CD4-positive, alpha-beta memory T cell (primary cell): ENCODE results near the gene NDUFAF7. TPM values are rescaled to one million over a fixed set of nuclear protein-coding genes. Genes with fewer than 3 reads are reported as not detected.
A peak's percentile ranks its signal among the peaks of the same experiment; 100 is the strongest.

ENCODE experiments used
- CTCF ChIA-PET: fragments of 350-600 bp; sonication (Branson Sonifier 250); formaldehyde crosslinking; loops from one replicate; lab custom pipeline; 2021; ENCODE audit warnings: inconsistent platforms; ENCODE audit not compliant: partially characterized antibody; lab: Charles Lee
- POLR2A ChIA-PET: fragments of 350-600 bp; sonication (Branson Sonifier 250); formaldehyde crosslinking; loops from one replicate; lab custom pipeline; 2021; ENCODE audit not compliant: partially characterized antibody; lab: Charles Lee
- DNase-seq, 5 donors: peaks; one replicate each; pipeline versions ENCODE4 v3.0.0 to v3.0.0-alpha.2; 2020 to 2022; ENCODE audit warnings: mixed read lengths in 1 of 5
- H3K27ac ChIP-seq: one replicate; pipeline ENCODE4 v1.7.0; 2013; ENCODE audit warnings: low read depth, low read length
- H3K27me3 ChIP-seq: 2 replicates; pipeline ENCODE4 v1.7.0; 2013; ENCODE audit warnings: mild to moderate bottlenecking, low read length, moderate library complexity; ENCODE audit not compliant: insufficient read depth
- H3K36me3 ChIP-seq: 2 replicates; pipeline ENCODE4 v1.7.0; 2013; ENCODE audit warnings: mild to moderate bottlenecking, low read length, moderate library complexity; ENCODE audit not compliant: insufficient read depth
- H3K4me1 ChIP-seq: 2 replicates; pipeline ENCODE4 v1.7.0; 2013; ENCODE audit warnings: mild to moderate bottlenecking, low read length, moderate library complexity; ENCODE audit not compliant: insufficient read depth
- H3K4me3 ChIP-seq, 2 donors: one replicate each; pipeline ENCODE4 v1.7.0; 2013; ENCODE audit warnings: low read length in 2 of 2, mild to moderate bottlenecking in 1 of 2
- H3K9me3 ChIP-seq, 2 donors: one replicate each; pipeline ENCODE4 v1.7.0; 2013; ENCODE audit warnings: low read length in 2 of 2, control low read depth in 1 of 2; ENCODE audit not compliant: control insufficient read depth in 1 of 2
- H3K27ac Mint-ChIP-seq, 7 donors: one replicate each; pipeline ENCODE4 v1.8.0; 2020 to 2021; ENCODE audit warnings: mixed read lengths in 7 of 7, mild to moderate bottlenecking in 6 of 7, inconsistent platforms in 3 of 7, moderate library complexity in 3 of 7
- H3K27me3 Mint-ChIP-seq, 2 donors: one replicate each; pipeline ENCODE4 v1.8.0; 2020 to 2021; ENCODE audit warnings: mixed read lengths in 2 of 2
- H3K36me3 Mint-ChIP-seq, 2 donors: one replicate each; pipeline ENCODE4 v1.8.0; 2020 to 2021; ENCODE audit warnings: mixed read lengths in 2 of 2, inconsistent platforms in 1 of 2, mild to moderate bottlenecking in 1 of 2
- H3K4me1 Mint-ChIP-seq, 4 donors: one replicate each; pipeline ENCODE4 v1.8.0; 2020 to 2021; ENCODE audit warnings: mixed read lengths in 4 of 4, mild to moderate bottlenecking in 1 of 4
- H3K4me3 Mint-ChIP-seq, 8 donors: one replicate each; pipeline ENCODE4 v1.8.0; 2020 to 2021; ENCODE audit warnings: mixed read lengths in 8 of 8, mild to moderate bottlenecking in 7 of 8, moderate library complexity in 6 of 8, inconsistent platforms in 3 of 8
- H3K9me3 Mint-ChIP-seq, 8 donors: one replicate each; pipeline ENCODE4 v1.8.0; 2020 to 2021; ENCODE audit warnings: mixed read lengths in 8 of 8, mild to moderate bottlenecking in 5 of 8, inconsistent platforms in 3 of 8, moderate library complexity in 1 of 8
- intact Hi-C: fragments of 100-400 bp; cut with micrococcal nuclease; formaldehyde crosslinking; loops from one replicate; pipeline ENCODE4 v1.15.1; 2023
- polyA plus RNA-seq, 2 donors: library from polyadenylated mRNA; unstranded; fragments of 300-500 nt; fragmentation: Illumina TruSeq; gene quantifications; one replicate each; pipeline ENCODE4 v1.2.3, GENCODE V29; 2021
- total RNA-seq, 2 experiments: library from RNA; stranded (reverse); gene quantifications; one replicate each; pipeline ENCODE4 v1.2.3, GENCODE V29; 2021

NDUFAF7 gene
- total and polyA plus RNA-seq, 4 experiments from 2014 or later, result 7.4 to 37.9 (median 23.4) TPM

DNA sequence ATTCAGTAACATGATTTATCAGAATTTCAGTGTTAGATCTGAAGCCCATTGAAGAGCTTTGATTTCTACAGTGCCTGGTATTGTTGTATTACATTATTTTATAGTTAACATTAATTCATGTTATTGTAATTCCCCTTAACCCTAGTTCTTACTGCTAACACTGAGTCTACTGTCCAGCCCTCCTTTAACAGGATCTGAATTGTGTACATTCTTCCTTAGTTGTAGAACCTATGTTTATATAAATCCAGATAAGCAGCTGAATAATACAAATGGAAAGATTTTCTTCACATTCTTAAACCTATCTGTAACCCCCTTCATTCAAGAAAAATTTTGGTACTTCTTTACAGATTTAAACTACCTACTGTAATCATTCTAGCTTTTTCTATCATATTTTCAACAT, 14.7 kb downstream of the NDUFAF7 start:
- H3K36me3 ChIP-seq, result peaks cover 54% of the 10 kb centered on the region
- H3K4me1 ChIP-seq, result peaks cover 22% of the 10 kb centered on the region
- intact Hi-C loops, result no loop called here
- ChIA-PET POLR2A (interaction anchor here (1.5 kb wide), 1 partner anchor 14 kb away, joined by 5 read pairs; the partner anchor contains the start of gene NDUFAF7), CTCF (no interaction called here)
- H3K9me3 ChIP-seq, result no peaks in the 10 kb centered on the region
- H3K27ac Mint-ChIP-seq, result peak overlapping the region in 2 of 7 donors; percentile 19 to 35
- peak overlapping the region in 1 of 8 donors; percentile 13 for H3K4me3 Mint-ChIP-seq
- DNase-seq, result no peak
- H3K4me1 Mint-ChIP-seq, result peaks cover 4 to 24% (median 20%) of the 10 kb centered on the region in 4 donors
- peaks cover 64 to 80% of the 10 kb centered on the region in 2 donors for H3K36me3 Mint-ChIP-seq
- peaks cover 0 to 4% (median 0%) of the 10 kb centered on the region in 8 donors for H3K9me3 Mint-ChIP-seq
- no peaks in the 10 kb centered on the region for H3K27me3 ChIP-seq
- no peak overlapping the region for H3K27ac ChIP-seq
- no peak overlapping the region for H3K4me3 ChIP-seq
- no peaks in the 10 kb centered on the region for H3K27me3 Mint-ChIP-seq

DNA sequence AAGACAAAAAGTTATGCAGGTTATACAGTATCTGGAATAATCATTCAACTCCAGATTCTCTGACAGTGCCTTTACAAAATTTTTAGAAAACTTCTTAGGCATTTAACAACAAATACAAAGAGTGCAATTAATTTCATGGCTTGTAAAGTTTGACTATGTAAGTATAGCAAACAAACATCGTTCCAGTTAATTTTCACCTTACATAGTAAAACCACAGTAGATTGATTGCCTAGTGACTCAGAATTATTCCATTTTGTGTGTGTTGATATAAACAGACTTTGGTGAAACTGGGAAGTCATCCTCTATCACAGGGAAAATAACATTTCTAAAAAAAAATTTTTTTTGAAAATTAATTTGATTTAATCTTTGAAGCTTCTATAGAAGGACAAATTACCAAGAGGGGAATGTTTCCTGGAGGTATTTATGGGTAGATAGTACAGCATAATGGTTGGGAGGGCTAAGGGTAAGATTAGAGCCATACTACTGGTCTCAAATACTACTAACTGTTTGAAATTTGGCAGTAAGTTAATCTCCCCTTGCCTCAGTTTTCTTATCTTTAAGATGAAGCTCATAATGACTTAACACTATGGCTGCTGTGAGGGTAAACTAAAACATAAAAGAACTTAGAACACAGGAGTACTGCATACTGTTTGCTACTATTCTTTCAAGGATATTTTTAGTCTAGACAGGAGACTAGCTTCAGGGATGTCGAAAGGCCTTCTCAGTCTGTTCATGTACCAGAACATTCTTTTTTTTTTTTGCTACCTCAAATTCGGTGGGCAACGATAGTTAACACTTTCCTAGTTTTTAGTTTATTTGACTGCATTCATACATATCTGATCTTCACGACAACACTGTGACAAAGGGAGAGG, 19.6 kb downstream of the NDUFAF7 start:
- Mint-ChIP-seq H3K27ac (peak overlapping the region in 1 of 7 donors; percentile 34), H3K4me3 (no peak overlapping the region), H3K4me1 (peaks cover 0 to 6% (median 0%) of the 10 kb centered on the region in 4 donors), H3K9me3 (no peaks in the 10 kb centered on the region), H3K36me3 (peaks cover 56 to 83% of the 10 kb centered on the region in 2 donors), H3K27me3 (no peaks in the 10 kb centered on the region)
- no peak for DNase-seq
- ChIA-PET POLR2A (interaction anchor here (0.7 to 1.0 kb wide), 3 partner anchors 19 to 210 kb away, joined by 3 to 4 read pairs (median 4); partner anchors contain the start of genes CEBPZ and NDUFAF7), CTCF (interaction anchor here (1.5 kb wide), 1 partner anchor 626 kb away, joined by 3 read pairs; no protein-coding TSS in a partner anchor)
- H3K27ac ChIP-seq, result no peak overlapping the region
- H3K9me3 ChIP-seq, result no peaks in the 10 kb centered on the region
- no peaks in the 10 kb centered on the region for H3K27me3 ChIP-seq
- H3K36me3 ChIP-seq, result peaks cover 50% of the 10 kb centered on the region
- no peak overlapping the region for H3K4me3 ChIP-seq
- intact Hi-C loops, result no loop called here
- H3K4me1 ChIP-seq, result no peaks in the 10 kb centered on the region

DNA sequence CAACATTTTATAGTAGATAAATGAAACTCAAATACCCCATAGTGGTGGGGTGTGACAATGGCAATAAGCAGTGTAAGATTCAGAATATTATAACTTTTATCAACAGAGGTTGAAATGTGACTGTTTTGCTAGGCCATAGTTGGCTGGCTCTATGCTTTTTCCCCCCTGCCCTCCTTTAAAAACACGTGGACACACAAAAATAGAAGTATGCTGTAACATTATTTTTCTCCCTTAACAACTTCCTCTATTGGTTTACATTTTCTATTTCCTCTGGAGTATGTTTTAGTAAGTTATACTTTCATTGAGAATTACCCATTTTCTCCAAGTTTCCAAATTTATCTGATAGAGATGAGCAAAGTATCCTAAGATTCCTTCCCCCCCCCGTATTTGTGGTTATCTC, 31.1 kb downstream of the NDUFAF7 start:
- peak overlapping the region in 2 of 7 donors; percentile 38 to 80 for H3K27ac Mint-ChIP-seq
- POLR2A ChIA-PET, result no interaction called here
- intact Hi-C loops, result no loop called here

DNA sequence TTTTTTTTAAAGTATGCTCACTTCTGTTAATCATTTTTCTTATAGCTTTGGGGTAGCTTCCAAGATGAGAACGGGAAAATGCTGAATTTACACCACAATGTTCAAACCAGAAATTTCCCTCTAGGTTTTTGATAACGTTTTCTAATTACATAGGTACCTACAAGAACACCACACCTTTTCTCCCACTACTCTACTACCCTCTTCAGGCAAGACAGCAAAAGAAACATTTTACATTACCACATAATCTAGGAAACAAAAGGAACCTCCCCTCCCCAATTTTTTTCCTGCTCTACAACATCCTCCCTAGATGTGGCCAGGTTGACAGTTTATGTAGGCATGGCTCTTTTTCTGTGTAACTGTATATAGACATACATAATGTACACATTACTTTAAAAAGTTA, 32.4 kb downstream of the NDUFAF7 start:
- H3K27me3 ChIP-seq, result no peaks in the 10 kb centered on the region
- peaks cover 0 to 9% (median 2%) of the 10 kb centered on the region in 4 donors for H3K4me1 Mint-ChIP-seq
- H3K9me3 Mint-ChIP-seq, result no peaks in the 10 kb centered on the region
- POLR2A ChIA-PET, result no interaction called here
- CTCF ChIA-PET, result no interaction called here
- peaks cover 6% of the 10 kb centered on the region for H3K36me3 ChIP-seq
- no peak overlapping the region for H3K4me3 Mint-ChIP-seq
- H3K36me3 Mint-ChIP-seq, result peaks cover 16 to 37% of the 10 kb centered on the region in 2 donors
- H3K27ac ChIP-seq, result no peak overlapping the region
- no peaks in the 10 kb centered on the region for H3K9me3 ChIP-seq
- DNase-seq, result no peak
- H3K27me3 Mint-ChIP-seq, result no peaks in the 10 kb centered on the region
- intact Hi-C loops, result no loop called here
- H3K27ac Mint-ChIP-seq, result peak overlapping the region in 1 of 7 donors; percentile 66
- H3K4me3 ChIP-seq, result no peak overlapping the region
- H3K4me1 ChIP-seq, result no peaks in the 10 kb centered on the region

More for the DNA sequence above, 31.1 kb downstream of the NDUFAF7 start:
- peaks cover 9% of the 10 kb centered on the region for H3K36me3 ChIP-seq
- no peaks in the 10 kb centered on the region for H3K27me3 ChIP-seq
- DNase-seq, result no peak
- no peak overlapping the region for H3K4me3 ChIP-seq
- peaks cover 5 to 31% of the 10 kb centered on the region in 2 donors for H3K36me3 Mint-ChIP-seq
- H3K4me1 ChIP-seq, result no peaks in the 10 kb centered on the region
- H3K27ac ChIP-seq, result no peak overlapping the region
- no peaks in the 10 kb centered on the region for H3K27me3 Mint-ChIP-seq
- H3K9me3 Mint-ChIP-seq, result no peaks in the 10 kb centered on the region
- no peaks in the 10 kb centered on the region for H3K9me3 ChIP-seq
- peaks cover 0 to 9% (median 0%) of the 10 kb centered on the region in 4 donors for H3K4me1 Mint-ChIP-seq
- no peak overlapping the region for H3K4me3 Mint-ChIP-seq
- CTCF ChIA-PET, result no interaction called here

DNA sequence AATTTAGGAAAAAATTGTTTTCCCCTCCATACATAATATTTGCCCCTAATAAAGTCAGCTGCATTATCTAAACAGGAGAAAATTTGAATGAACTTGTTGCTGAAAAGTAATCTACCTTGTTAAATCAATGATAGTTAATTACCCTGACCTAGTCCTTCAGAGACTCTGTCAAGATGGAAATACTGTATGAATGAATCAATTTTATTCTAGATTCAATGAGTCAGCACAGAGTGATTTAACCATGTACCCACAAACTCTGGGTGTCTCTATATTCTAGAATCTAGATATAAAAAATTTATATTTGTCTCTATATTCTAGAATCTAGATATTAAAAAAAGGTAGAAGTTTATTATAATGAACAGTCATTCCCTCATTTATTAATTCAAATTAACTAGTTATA, 36.2 kb downstream of the NDUFAF7 start:
- Histone ChIP-seq H3K4me3 (no peak overlapping the region), H3K4me1 (no peaks in the 10 kb centered on the region), H3K27ac (no peak overlapping the region), H3K27me3 (no peaks in the 10 kb centered on the region), H3K9me3 (no peaks in the 10 kb centered on the region), H3K36me3 (peaks cover 6% of the 10 kb centered on the region)
- no peak overlapping the region for H3K4me3 Mint-ChIP-seq
- DNase-seq, result no peak
- no peaks in the 10 kb centered on the region for H3K27me3 Mint-ChIP-seq
- intact Hi-C loops, result no loop called here
- H3K4me1 Mint-ChIP-seq, result peaks cover 0 to 8% (median 2%) of the 10 kb centered on the region in 4 donors
- H3K27ac Mint-ChIP-seq, result no peak overlapping the region
- ChIA-PET CTCF (no interaction called here), POLR2A (no interaction called here)
- peaks cover 26 to 55% of the 10 kb centered on the region in 2 donors for H3K36me3 Mint-ChIP-seq
- H3K9me3 Mint-ChIP-seq, result no peaks in the 10 kb centered on the region

DNA sequence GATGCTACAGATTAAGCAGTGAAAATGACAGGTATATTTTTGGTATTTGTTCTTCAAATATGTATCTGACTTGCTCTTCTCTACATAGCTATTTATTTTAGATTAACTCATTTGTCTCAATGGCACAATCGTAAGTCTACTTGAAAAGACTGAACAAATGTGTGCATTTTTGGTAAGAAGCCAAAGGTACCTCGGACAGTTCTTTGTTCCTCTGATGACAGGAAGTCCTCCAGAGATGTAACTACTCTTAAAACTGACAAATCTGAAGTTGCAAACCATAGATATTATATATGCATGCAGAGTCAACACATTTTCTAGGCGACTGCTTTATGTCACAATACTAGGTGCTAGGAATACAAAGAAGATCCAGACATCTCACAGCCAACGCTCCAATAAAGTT, 36.7 kb downstream of the NDUFAF7 start:
- intact Hi-C loops, result no loop called here
- peak overlapping the region in 3 of 7 donors; percentile 33 to 62 (median 39) for H3K27ac Mint-ChIP-seq
- peaks cover 27 to 55% of the 10 kb centered on the region in 2 donors for H3K36me3 Mint-ChIP-seq
- H3K4me1 Mint-ChIP-seq, result peaks cover 0 to 8% (median 2%) of the 10 kb centered on the region in 4 donors
- no peak for DNase-seq
- H3K27me3 Mint-ChIP-seq, result no peaks in the 10 kb centered on the region
- H3K4me3 Mint-ChIP-seq, result no peak overlapping the region
- Histone ChIP-seq H3K9me3 (no peaks in the 10 kb centered on the region), H3K27ac (no peak overlapping the region), H3K36me3 (peaks cover 6% of the 10 kb centered on the region), H3K4me1 (no peaks in the 10 kb centered on the region), H3K4me3 (no peak overlapping the region), H3K27me3 (no peaks in the 10 kb centered on the region)
- POLR2A ChIA-PET, result no interaction called here
- H3K9me3 Mint-ChIP-seq, result no peaks in the 10 kb centered on the region
- CTCF ChIA-PET, result no interaction called here

DNA sequence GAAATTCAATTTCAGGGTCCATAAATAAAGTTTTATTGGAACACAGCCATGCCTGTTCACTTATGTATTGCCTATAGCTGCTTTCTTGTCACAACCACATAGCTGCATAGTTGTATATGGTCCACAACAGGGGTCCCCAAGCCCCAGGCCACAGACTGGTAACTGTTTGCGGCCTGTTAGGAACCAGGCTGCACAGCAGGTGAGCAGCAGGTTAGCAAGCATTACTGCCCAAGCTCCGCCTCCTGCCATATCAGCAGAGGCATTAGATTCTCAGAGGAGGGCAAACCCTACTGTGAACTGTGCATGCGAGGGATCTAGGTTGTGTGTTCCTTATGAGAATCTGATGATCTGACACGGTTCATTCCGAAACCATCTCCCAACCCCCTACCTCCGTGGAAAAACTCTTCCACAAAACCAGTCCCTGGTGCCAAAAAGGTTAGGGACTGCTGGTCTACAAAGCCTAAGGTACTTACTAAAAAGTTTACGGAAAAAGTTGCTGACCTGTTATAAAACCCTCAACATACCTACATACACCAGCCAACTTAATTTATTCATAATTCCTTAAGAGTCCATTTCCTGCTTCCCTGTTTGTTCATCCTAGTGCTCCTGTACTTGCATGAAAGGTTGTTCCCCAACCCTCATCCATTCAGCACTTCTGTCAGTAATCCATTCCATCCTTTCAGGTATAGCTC, 40.1 kb downstream of the NDUFAF7 start:
- peak overlapping the region in 2 of 7 donors; percentile 8 to 59 for H3K27ac Mint-ChIP-seq
- DNase-seq, result no peak
- Histone ChIP-seq H3K9me3 (no peaks in the 10 kb centered on the region), H3K27me3 (no peaks in the 10 kb centered on the region), H3K4me1 (no peaks in the 10 kb centered on the region), H3K27ac (no peak overlapping the region), H3K4me3 (no peak overlapping the region), H3K36me3 (peaks cover 8% of the 10 kb centered on the region)
- H3K4me3 Mint-ChIP-seq, result no peak overlapping the region
- no peaks in the 10 kb centered on the region for H3K9me3 Mint-ChIP-seq
- ChIA-PET CTCF (no interaction called here), POLR2A (interaction anchor here (0.5 to 0.7 kb wide), 2 partner anchors 29 to 51 kb away, joined by 3 to 4 read pairs; no protein-coding TSS in a partner anchor)
- H3K4me1 Mint-ChIP-seq, result peaks cover 0 to 3% (median 1%) of the 10 kb centered on the region in 4 donors
- H3K27me3 Mint-ChIP-seq, result no peaks in the 10 kb centered on the region
- intact Hi-C loops, result no loop called here
- peaks cover 37 to 65% of the 10 kb centered on the region in 2 donors for H3K36me3 Mint-ChIP-seq
